Right lobe of liver (tissue), 4 donors: Measurements from ENCODE around the gene LSM5.

Source experiments
- CTCF ChIP-seq, 4 donors: fragments of 200-600 bp in 3 of 4; fragments of 450-650 bp in 1 of 4; IDR thresholded peaks; one replicate each; pipeline versions ENCODE4 v1.5.1 to v1.8.0; 2016 to 2022; ENCODE audit warnings: antibody characterized with exemption in 4 of 4, mild to moderate bottlenecking in 2 of 4
- POLR2A ChIP-seq: fragments of 450-650 bp; IDR thresholded peaks from one replicate; pipeline ENCODE4 v1.6.1; 2017; ENCODE audit warnings: antibody characterized with exemption, mild to moderate bottlenecking
- donor health status: DM: no; HTN: no; CAD: no.
- donor health status: DM: no; HTN: no; CAD: no.
- donor health status: DM: no; HTN: yes; CAD: no.

- TF ChIP-seq CTCF (IDR thresholded peaks at IDR 0.05), result no peak
- no peak for TF ChIP-seq POLR2A
Measured at GRCh38 chr7:32519763-32520162, 29.6 kb upstream of the LSM5 start.
